C4-2B (cell line): ENCODE data around the gene WFIKKN1.
A peak's percentile ranks its signal among the peaks of the same experiment; 100 is the strongest.

Experiments
- H3K27ac ChIP-seq: fragments of 450-650 bp; 2 replicates; pipeline ENCODE4 v1.5.1; 2017
- CTCF ChIP-seq: fragments of 450-650 bp; conservative IDR thresholded peaks from 2 replicates; pipeline ENCODE4 v1.5.1; 2017; ENCODE audit warnings: mild to moderate bottlenecking
- ZFX ChIP-seq: fragments of 450-650 bp; IDR thresholded peaks from 2 replicates; pipeline ENCODE4 v1.6.1; 2017

Gene WFIKKN1

GRCh38 chr16:658679-659571 is 28.1 kb downstream of the WFIKKN1 start:
- TF ChIP-seq CTCF: no peak; the same call in 1 of the 2 replicates
- TF ChIP-seq ZFX: no peak
- H3K27ac ChIP-seq: no peak overlapping the region

GRCh38 chr16:659618-660017 is 28.8 kb downstream of the WFIKKN1 start:
- H3K27ac ChIP-seq: no peak overlapping the region; the same call in 1 of the 2 replicates
- TF ChIP-seq ZFX (no peak), CTCF (no peak)

- peak overlapping the region; percentile 47 for H3K27ac ChIP-seq
- TF ChIP-seq ZFX (no peak), CTCF (no peak)
These were observed 29.3 kb downstream of the WFIKKN1 start for GRCh38 chr16:660132-660458.

- H3K27ac ChIP-seq: peak overlapping the region; percentile 90
- no peak for TF ChIP-seq ZFX
- TF ChIP-seq CTCF: peak; percentile 84
These were observed 29.8 kb downstream of the WFIKKN1 start for GRCh38 chr16:660459-661183.

- peak overlapping the region; percentile 90 for H3K27ac ChIP-seq
- TF ChIP-seq ZFX (no peak), CTCF (no peak; the same call in 1 of the 2 replicates)
These were observed 30.5 kb downstream of the WFIKKN1 start for GRCh38 chr16:661184-661821.

- TF ChIP-seq ZFX (no peak), CTCF (no peak)
- peak overlapping the region; percentile 90 for H3K27ac ChIP-seq
These were observed 31.3 kb downstream of the WFIKKN1 start for GRCh38 chr16:662095-662494.

GRCh38 chr16:662597-662996 is 31.8 kb downstream of the WFIKKN1 start:
- H3K27ac ChIP-seq: no peak overlapping the region; the same call in 1 of the 2 replicates
- TF ChIP-seq CTCF: no peak
- TF ChIP-seq ZFX: no peak
